Activated CD4-positive, alpha-beta T cell treated with anti-CD3 and anti-CD28 coated beads for 36 hours (primary cell): ENCODE results near the gene ST8SIA6. TPM values are rescaled to one million over a fixed set of nuclear protein-coding genes. Genes with fewer than 3 reads are reported as not detected.
"Not testable (repeated sequence)": the region's sequence is repeated elsewhere in the genome, so short reads cannot be mapped to it uniquely, and the experiment has no call there.

Experiments used
- ATAC-seq: fragments of 200-7000 bp; cut with Tn5 transposase; one replicate; pipeline ENCODE4 v1.10.0; 2021; ENCODE audit warnings: mild to moderate bottlenecking, moderate library complexity
- CTCF ChIA-PET: fragments of 350-600 bp; sonication (Branson Sonifier 250); formaldehyde crosslinking; loops from one replicate; lab custom pipeline; 2021; ENCODE audit warnings: antibody characterized with exemption; lab: Charles Lee
- POLR2A ChIA-PET: fragments of 350-600 bp; sonication (Branson Sonifier 250); formaldehyde crosslinking; loops from one replicate; lab custom pipeline; 2021; ENCODE audit warnings: antibody characterized with exemption, inconsistent platforms; lab: Charles Lee
- DNase-seq: peaks from one replicate; pipeline ENCODE4 v3.0.0-alpha.2; 2020
- H3K27ac Mint-ChIP-seq: one replicate; pipeline ENCODE4 v1.8.0; 2021; ENCODE audit warnings: mixed read lengths
- H3K27me3 Mint-ChIP-seq: one replicate; pipeline ENCODE4 v1.8.0; 2021; ENCODE audit warnings: mixed read lengths
- H3K36me3 Mint-ChIP-seq: one replicate; pipeline ENCODE4 v1.8.0; 2021; ENCODE audit warnings: low read depth, mixed read lengths
- H3K4me1 Mint-ChIP-seq: one replicate; pipeline ENCODE4 v1.8.0; 2021; ENCODE audit warnings: mixed read lengths
- H3K4me3 Mint-ChIP-seq: one replicate; pipeline ENCODE4 v1.8.0; 2021; ENCODE audit warnings: mild to moderate bottlenecking, moderate library complexity, mixed read lengths
- H3K9me3 Mint-ChIP-seq: one replicate; pipeline ENCODE4 v1.8.0; 2021; ENCODE audit warnings: low read depth, mixed read lengths
- intact Hi-C, 2 experiments: fragments of 100-400 bp; cut with DNase I in 1 of 2; cut with micrococcal nuclease in 1 of 2; formaldehyde crosslinking; loops; one replicate each; pipeline versions ENCODE4 v1.14.2 to v1.15.1; 2022 to 2024; cut with DNase I, micrococcal nuclease
- total RNA-seq, 2 experiments: library from RNA; stranded (reverse); gene quantifications; one replicate each; pipeline ENCODE4 v1.2.3, GENCODE V29; 2021

Gene ST8SIA6
- total RNA-seq, 2 experiments from 2014 or later, result not detected

DNA sequence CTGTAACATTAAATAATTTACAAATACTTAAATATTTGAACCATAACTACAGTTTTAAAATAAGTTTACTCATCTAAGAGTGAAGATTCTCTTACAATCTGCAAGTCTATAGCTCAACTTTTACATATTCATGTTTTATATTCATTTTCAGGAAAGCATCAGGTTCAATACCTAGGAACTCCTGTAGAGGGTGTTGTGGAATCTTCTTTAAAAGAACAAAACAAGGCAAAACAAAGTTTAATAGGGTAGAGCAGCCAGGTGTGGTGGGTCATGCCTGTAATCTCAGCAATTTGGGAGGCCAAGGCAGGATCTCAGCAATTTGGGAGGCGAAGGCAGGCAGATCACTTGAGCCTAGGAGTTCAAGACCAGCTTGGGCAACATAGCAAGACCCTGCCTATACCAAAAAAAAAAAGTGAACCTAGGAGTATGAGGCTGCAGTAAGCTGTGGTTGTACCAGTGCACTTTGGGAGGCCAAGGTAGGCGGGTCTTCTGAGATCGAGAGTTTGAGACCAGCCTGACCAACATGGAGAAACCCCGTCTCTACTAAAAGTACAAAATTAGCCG, 45.1 kb downstream of the ST8SIA6 start:
- POLR2A ChIA-PET, result no interaction called here
- Mint-ChIP-seq H3K4me3 (no peak overlapping the region), H3K36me3 (no peaks in the 10 kb centered on the region), H3K9me3 (no peaks in the 10 kb centered on the region), H3K27me3 (no peaks in the 10 kb centered on the region), H3K4me1 (peaks cover 18% of the 10 kb centered on the region), H3K27ac (no peak overlapping the region)
- CTCF ChIA-PET, result interaction anchor here (0.6 to 2.5 kb wide), 13 partner anchors 10 to 1341 kb away, joined by 3 to 11 read pairs (median 4); no protein-coding TSS in a partner anchor
- DNase-seq (no peak), ATAC-seq (peak; percentile 44)
- intact Hi-C loops, result loop anchor here in 1 of 2 experiments (1.0 to 5.0 kb wide), 2 partner anchors 21 to 198 kb away; no protein-coding TSS in a partner anchor

DNA sequence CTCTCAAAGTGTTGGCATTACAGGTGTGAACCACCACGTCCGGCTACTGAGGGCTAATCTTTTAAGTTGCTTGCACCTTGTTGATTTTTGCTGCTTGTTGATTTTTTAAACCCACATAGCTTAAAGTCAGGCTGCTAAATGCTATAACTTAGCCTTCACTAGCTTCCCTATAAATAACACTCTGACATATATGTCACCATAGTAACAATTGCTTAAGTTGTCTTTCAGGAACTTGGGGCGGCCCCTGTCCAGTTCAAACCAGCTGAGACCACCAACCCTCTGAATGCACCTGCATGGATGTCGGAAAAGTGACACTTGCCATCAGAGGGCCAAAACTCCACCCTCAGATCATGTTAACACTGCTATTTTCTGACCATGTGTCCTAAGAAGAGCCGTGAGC, 47.3 kb downstream of the ST8SIA6 start:
- no peak for DNase-seq
- Mint-ChIP-seq H3K9me3 (no peaks in the 10 kb centered on the region), H3K36me3 (no peaks in the 10 kb centered on the region), H3K27me3 (no peaks in the 10 kb centered on the region), H3K4me3 (no peak overlapping the region), H3K4me1 (peaks cover 17% of the 10 kb centered on the region), H3K27ac (no peak overlapping the region)
- intact Hi-C loops, result loop anchor here in 1 of 2 experiments (5.0 kb wide), 1 partner anchor 200 kb away; no protein-coding TSS in a partner anchor
- CTCF ChIA-PET, result interaction anchor here (1.0 to 1.3 kb wide), 2 partner anchors 8 to 31 kb away, joined by 3 to 4 read pairs; no protein-coding TSS in a partner anchor
- no peak for ATAC-seq
- POLR2A ChIA-PET, result no interaction called here

DNA sequence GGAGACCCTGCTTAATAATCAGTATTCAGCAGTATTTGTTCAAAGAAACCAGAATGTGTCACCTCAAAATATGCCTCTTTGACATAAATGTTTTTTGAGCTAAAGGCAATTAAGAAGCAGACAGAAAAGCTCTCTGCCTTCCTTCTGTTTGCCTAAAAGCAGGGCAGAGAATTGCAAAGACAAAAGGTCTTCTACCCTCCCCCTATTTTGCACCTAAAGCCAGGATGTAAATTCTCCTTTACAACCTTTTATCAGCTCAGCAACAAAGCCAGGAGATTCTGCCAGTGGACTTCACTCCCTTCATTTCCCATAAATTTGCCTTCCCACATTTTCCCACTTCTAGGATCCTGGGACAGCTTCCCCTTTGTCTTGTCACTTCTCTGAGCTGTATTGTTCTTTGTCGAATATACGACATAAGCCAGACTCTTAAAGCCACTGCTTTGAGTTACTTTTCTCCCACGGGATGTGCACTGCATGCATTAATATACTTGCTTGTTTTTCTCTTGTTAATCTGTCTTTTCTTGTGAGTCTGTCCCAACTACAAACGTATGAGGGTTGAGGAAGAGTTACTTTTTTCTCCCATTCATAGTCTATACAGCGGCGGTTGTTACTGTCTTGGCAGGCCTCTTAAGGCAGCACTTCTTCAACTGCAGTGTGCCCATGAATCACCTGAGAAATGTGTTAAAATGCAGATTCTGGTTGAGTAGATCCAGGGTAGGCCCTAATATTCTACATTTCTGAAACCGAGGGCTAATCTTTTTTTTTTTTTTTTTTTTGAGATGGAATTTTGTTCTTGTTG, 48.2 kb downstream of the ST8SIA6 start:
- H3K4me1 Mint-ChIP-seq, result peaks cover 15% of the 10 kb centered on the region
- no peaks in the 10 kb centered on the region for H3K9me3 Mint-ChIP-seq
- ATAC-seq (no peak), DNase-seq (no peak)
- POLR2A ChIA-PET, result no interaction called here
- H3K4me3 Mint-ChIP-seq, result no peak overlapping the region
- intact Hi-C loops, result loop anchor here in 1 of 2 experiments (5.0 kb wide), 1 partner anchor 201 kb away; no protein-coding TSS in a partner anchor
- H3K36me3 Mint-ChIP-seq, result no peaks in the 10 kb centered on the region
- no peak overlapping the region for H3K27ac Mint-ChIP-seq
- H3K27me3 Mint-ChIP-seq, result no peaks in the 10 kb centered on the region
- CTCF ChIA-PET, result interaction anchor here (0.6 kb wide), 2 partner anchors 21 to 851 kb away, joined by 3 to 6 read pairs; no protein-coding TSS in a partner anchor

DNA sequence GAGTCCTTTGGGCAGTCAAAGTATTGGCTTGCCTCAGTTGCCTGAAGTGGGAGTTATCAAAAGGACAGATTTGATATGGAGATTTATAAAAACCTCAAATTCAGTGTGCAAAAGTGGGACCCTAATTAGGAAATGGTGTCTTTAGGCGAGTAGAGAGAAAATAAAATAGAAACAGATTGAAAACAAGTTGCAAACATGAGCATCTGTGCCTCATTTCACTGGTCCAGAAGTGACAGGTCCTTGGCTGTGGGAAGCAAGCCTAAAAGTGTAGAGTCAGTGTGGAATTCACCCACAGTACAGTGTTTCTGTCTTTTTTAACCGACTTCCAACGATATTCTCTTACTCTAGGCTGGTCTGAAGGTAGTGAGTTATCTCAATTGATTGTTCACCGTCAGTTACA, 51.2 kb downstream of the ST8SIA6 start:
- Mint-ChIP-seq H3K4me3 (no peak overlapping the region), H3K27me3 (no peaks in the 10 kb centered on the region), H3K27ac (no peak overlapping the region), H3K9me3 (no peaks in the 10 kb centered on the region), H3K4me1 (no peaks in the 10 kb centered on the region), H3K36me3 (no peaks in the 10 kb centered on the region)
- ChIA-PET CTCF (no interaction called here), POLR2A (no interaction called here)
- intact Hi-C loops, result no loop called here
- DNase-seq (no peak), ATAC-seq (no peak)

DNA sequence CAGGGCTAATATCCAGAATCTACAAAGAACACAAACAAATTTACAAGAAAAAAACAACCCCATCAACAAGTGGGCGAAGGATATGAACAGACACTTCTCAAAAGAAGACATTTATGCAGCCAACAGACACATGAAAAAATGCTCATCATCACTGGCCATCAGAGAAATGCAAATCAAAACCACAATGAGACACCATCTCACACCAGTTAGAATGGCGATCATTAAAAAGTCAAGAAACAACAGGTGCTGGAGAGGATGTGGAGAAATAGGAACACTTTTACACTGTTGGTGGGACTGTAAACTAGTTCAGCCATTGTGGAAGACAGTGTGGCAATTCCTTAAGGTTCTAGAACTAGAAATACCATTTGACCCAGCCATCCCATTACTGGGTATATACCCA, 52.4 kb downstream of the ST8SIA6 start:
- H3K27me3 Mint-ChIP-seq, H3K4me3 Mint-ChIP-seq, DNase-seq, ATAC-seq, CTCF ChIA-PET, H3K9me3 Mint-ChIP-seq, POLR2A ChIA-PET, H3K27ac Mint-ChIP-seq, intact Hi-C loops, H3K4me1 Mint-ChIP-seq, H3K36me3 Mint-ChIP-seq: not testable (repeated sequence)

DNA sequence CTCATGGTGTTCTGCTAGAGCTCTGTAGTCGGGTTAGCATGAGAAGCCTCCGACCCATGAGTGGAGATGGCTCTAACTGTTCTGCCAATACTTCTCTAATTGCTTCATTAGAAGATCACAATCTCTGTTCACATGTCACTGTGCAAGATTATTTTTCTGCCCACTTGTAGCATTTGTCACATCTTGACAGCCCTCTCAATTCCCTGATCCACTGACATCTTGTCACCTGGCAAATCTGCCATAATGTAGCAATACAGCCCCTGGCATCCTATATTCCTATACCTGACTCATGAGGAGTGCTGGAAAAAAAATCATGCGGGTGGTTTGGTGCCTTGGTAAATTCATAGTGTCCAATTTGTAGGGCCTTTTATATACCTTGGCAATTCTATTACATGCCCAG, 58.4 kb downstream of the ST8SIA6 start:
- intact Hi-C loops, result no loop called here
- Mint-ChIP-seq H3K4me1 (peaks cover 8% of the 10 kb centered on the region), H3K4me3 (no peak overlapping the region)

DNA sequence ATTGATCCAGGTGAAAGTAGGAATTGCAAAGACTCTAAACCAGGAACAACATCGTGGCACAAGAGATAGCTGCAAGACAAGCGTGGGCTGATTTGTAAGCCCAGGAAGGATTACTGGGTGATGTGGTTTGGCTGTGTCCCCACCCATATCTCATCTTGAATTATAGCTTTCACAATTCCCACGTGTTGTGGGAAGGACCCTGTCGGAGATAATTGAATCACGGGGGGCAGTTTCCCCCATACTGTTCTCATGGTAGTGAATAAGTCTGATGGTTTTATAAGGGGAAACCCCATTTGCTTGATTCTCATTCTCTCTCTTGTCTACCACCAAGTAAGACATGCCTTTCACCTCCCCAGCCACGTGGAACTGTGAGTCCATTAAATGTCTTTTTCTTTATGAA, 59.5 kb downstream of the ST8SIA6 start:
- Mint-ChIP-seq H3K27ac (no peak overlapping the region), H3K9me3 (no peaks in the 10 kb centered on the region), H3K36me3 (no peaks in the 10 kb centered on the region), H3K4me1 (peaks cover 8% of the 10 kb centered on the region), H3K4me3 (no peak overlapping the region), H3K27me3 (peaks cover 17% of the 10 kb centered on the region)
- intact Hi-C loops, result no loop called here
- ChIA-PET POLR2A (no interaction called here), CTCF (no interaction called here)
- DNase-seq (peak; percentile 28), ATAC-seq (peak; percentile 73)

More for the DNA sequence above, 58.4 kb downstream of the ST8SIA6 start:
- Mint-ChIP-seq H3K27ac (no peak overlapping the region), H3K27me3 (peaks cover 17% of the 10 kb centered on the region), H3K36me3 (no peaks in the 10 kb centered on the region), H3K9me3 (no peaks in the 10 kb centered on the region)
- DNase-seq (no peak), ATAC-seq (no peak)
- ChIA-PET POLR2A (no interaction called here), CTCF (no interaction called here)

DNA sequence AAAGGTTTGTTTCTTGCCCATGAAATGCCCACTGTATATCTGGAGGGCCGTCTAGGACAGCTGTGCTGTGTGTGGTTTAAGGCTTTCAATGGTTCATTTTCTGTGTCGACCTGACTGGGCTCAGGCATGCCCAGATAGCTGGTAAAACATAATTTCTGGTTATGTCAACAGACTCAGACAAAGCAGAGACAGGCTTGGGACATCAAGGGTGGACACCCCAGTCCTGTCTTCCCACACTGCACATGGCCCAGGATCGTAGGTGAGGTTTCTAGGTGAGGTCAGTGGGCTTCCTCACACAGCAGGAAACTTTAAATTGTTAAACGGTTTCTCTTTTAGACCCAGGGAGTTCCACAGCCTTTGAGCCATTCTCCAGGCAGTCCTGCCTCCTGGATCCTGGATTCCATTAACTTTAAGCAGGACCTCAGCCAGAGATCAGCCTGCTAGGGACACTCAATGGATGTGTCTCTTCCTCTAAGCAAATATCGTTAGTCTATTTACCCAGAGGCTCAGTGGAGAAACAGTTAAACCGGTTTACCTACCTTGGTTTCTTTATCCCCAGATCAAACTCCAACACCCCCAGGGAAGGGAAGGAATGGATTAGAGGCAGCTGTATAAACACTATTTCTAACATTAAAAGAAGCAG, 66.4 kb downstream of the ST8SIA6 start:
- POLR2A ChIA-PET, result no interaction called here
- Mint-ChIP-seq H3K36me3 (no peaks in the 10 kb centered on the region), H3K27me3 (no peaks in the 10 kb centered on the region), H3K27ac (no peak overlapping the region), H3K9me3 (no peaks in the 10 kb centered on the region), H3K4me1 (no peaks in the 10 kb centered on the region), H3K4me3 (no peak overlapping the region)
- DNase-seq (no peak), ATAC-seq (no peak)
- CTCF ChIA-PET, result interaction anchor here (1.2 to 3.9 kb wide), 3 partner anchors 11 to 21 kb away, joined by 3 to 20 read pairs (median 4); no protein-coding TSS in a partner anchor
- intact Hi-C loops, result no loop called here

DNA sequence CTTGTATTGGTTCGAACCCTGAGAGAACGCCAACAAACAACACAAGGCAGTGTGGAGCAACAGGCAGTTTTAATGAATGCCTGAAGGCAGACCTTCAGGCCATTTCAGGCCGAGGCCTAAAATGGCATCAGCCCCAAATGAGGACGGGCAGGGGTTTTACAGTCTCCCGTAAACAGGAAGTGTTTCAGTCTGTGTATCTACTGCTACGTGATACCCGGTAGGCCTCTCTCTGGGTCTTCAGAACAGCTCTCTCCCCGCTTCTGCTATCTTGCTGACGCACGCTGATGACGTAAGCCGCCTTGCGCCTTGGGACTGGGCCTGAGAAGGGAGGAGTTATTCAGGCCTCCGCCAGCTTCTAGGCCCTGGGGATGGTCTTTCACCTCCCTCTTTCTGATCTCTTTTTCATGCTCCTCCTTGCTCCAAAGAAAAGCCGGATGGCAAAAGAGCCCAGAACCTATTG, 67.7 kb downstream of the ST8SIA6 start:
- intact Hi-C loops, result no loop called here
- DNase-seq (no peak), ATAC-seq (no peak)
- H3K4me3 Mint-ChIP-seq, result no peak overlapping the region
- ChIA-PET POLR2A (no interaction called here), CTCF (interaction anchor here (1.2 to 3.9 kb wide), 2 partner anchors 10 to 23 kb away, joined by 4 to 20 read pairs; no protein-coding TSS in a partner anchor)
- H3K9me3 Mint-ChIP-seq, result no peaks in the 10 kb centered on the region
- H3K36me3 Mint-ChIP-seq, result no peaks in the 10 kb centered on the region
- H3K27me3 Mint-ChIP-seq, result no peaks in the 10 kb centered on the region
- H3K4me1 Mint-ChIP-seq, result no peaks in the 10 kb centered on the region
- no peak overlapping the region for H3K27ac Mint-ChIP-seq

DNA sequence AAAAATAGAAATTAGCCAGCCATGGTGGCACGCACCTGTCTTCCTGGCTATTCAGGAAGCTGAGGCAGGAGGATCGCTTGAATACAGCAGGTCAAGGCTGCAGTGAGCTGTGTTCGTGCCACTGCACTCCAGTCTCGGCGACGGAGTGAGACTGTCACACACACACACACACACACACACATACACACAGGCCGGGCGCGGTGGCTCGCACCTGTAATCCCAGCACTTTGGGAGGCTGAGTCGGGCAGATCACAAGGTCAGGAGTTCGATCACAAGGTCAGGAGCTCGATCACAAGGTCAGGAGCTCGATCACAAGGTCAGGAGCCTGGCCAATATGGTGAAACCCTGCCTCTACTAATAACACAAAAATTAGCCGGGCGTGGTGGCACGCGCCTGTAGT, 68.4 kb downstream of the ST8SIA6 start:
- ATAC-seq (no peak), DNase-seq (no peak)
- Mint-ChIP-seq H3K9me3 (no peaks in the 10 kb centered on the region), H3K27ac (no peak overlapping the region), H3K36me3 (no peaks in the 10 kb centered on the region), H3K4me1 (no peaks in the 10 kb centered on the region), H3K4me3 (no peak overlapping the region), H3K27me3 (no peaks in the 10 kb centered on the region)
- intact Hi-C loops, result no loop called here
- CTCF ChIA-PET, result interaction anchor here (3.9 kb wide), 1 partner anchor 9 kb away, joined by 20 read pairs; no protein-coding TSS in a partner anchor
- POLR2A ChIA-PET, result no interaction called here

DNA sequence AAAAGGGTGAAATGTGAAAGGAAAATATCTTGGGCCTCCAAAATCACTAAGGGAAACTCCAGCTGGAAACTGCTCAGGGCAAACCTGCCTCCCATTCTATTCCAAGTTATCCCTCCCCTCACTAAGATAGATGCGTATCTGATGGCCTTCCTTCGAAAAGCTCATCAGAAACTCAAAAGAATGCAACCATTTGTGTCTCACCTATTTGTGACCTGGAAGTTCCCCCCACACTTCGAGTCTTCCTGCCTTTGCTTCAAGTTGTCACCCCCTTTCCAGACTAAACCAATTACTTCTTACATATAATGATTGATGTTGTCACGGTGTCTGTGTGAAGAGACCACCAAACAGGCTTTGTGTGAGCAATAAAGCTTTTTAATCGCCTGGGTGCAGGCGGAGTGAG, 69.3 kb downstream of the ST8SIA6 start:
- ChIA-PET CTCF (interaction anchor here (0.6 to 1.2 kb wide), 4 partner anchors 9 to 525 kb away, joined by 3 to 4 read pairs (median 3); no protein-coding TSS in a partner anchor), POLR2A (no interaction called here)
- no peaks in the 10 kb centered on the region for H3K4me1 Mint-ChIP-seq

More for the DNA sequence above, 69.3 kb downstream of the ST8SIA6 start:
- H3K9me3 Mint-ChIP-seq, result no peaks in the 10 kb centered on the region
- no peaks in the 10 kb centered on the region for H3K27me3 Mint-ChIP-seq
- H3K36me3 Mint-ChIP-seq, result no peaks in the 10 kb centered on the region
- no peak overlapping the region for H3K4me3 Mint-ChIP-seq
- ATAC-seq (no peak), DNase-seq (no peak)
- intact Hi-C loops, result no loop called here
- H3K27ac Mint-ChIP-seq, result no peak overlapping the region
